Breast epithelium (tissue), 4 donors: ENCODE measurements around the gene FMNL2. TPM values are rescaled to one million over a fixed set of nuclear protein-coding genes. Genes with fewer than 3 reads are reported as not detected.

ENCODE experiments used
- DNase-seq, 2 donors: peaks; one replicate each; pipeline ENCODE4 v3.0.0-alpha.2; 2019; ENCODE audit warnings: low spot score in 2 of 2
- H3K27ac ChIP-seq, 2 donors: fragments of 200-600 bp; sonication (generic) in 1 of 2; one replicate each; pipeline ENCODE4 v1.5.1; 2016 to 2019; ENCODE audit warnings: mild to moderate bottlenecking in 1 of 2
- H3K27me3 ChIP-seq, 2 donors: fragments of 200-600 bp; sonication (generic) in 1 of 2; one replicate each; pipeline versions ENCODE4 v1.5.1 to v1.6.0; 2017 to 2019; ENCODE audit warnings: control low read depth in 1 of 2, mild to moderate bottlenecking in 1 of 2
- H3K36me3 ChIP-seq: fragments of 200-600 bp; one replicate; pipeline ENCODE4 v1.5.1; 2019
- H3K4me1 ChIP-seq, 2 donors: fragments of 200-600 bp; sonication (generic); one replicate each; pipeline ENCODE4 v1.5.1; 2016 to 2019; ENCODE audit warnings: control low read depth in 1 of 2
- H3K4me3 ChIP-seq, 3 donors: fragments of 200-600 bp; sonication (generic); 1 replicate in 2 of 3; 2 replicates in 1 of 3; pipeline ENCODE4 v1.5.1; 2016 to 2019; ENCODE audit warnings: mild to moderate bottlenecking in 3 of 3, moderate library complexity in 2 of 3
- H3K9me3 ChIP-seq, 2 donors: fragments of 200-600 bp; sonication (generic) in 1 of 2; one replicate each; pipeline ENCODE4 v1.5.1; 2016 to 2019; ENCODE audit warnings: control low read depth in 1 of 2
- CTCF ChIP-seq, 3 donors: fragments of 450-650 bp; IDR thresholded peaks; one replicate each; pipeline ENCODE4 v1.5.1; 2016 to 2017; ENCODE audit warnings: antibody characterized with exemption in 3 of 3, mild to moderate bottlenecking in 3 of 3, moderate library complexity in 3 of 3
- POLR2A ChIP-seq: fragments of 450-650 bp; IDR thresholded peaks from one replicate; pipeline ENCODE4 v1.6.1; 2016; ENCODE audit warnings: antibody characterized with exemption, mild to moderate bottlenecking, moderate library complexity
- POLR2AphosphoS5 ChIP-seq, 3 donors: sonication (generic); formaldehyde crosslinking; IDR thresholded peaks; one replicate each; pipeline ENCODE4 v1.6.1; 2017; ENCODE audit warnings: antibody characterized with exemption in 3 of 3
- intact Hi-C: fragments of 100-400 bp; cut with DNase I; formaldehyde crosslinking; loops from one replicate; pipeline ENCODE4 v1.15.1; 2023; ENCODE audit warnings: low total_unique reads
- total RNA-seq, 3 donors: library from RNA; depleted of rRNA; stranded (reverse); fragments of >200 nt; gene quantifications; one replicate each; pipeline ENCODE4 v1.1.0, GENCODE V29; 2016

The FMNL2 gene
- total RNA-seq, 3 donors from 2014 or later = 36.1 to 78.1 (median 40.0) TPM

- no peak for DNase-seq
- no peaks in the 10 kb centered on the region for H3K9me3 ChIP-seq
- H3K4me3 ChIP-seq = no peak overlapping the region
- no peaks in the 10 kb centered on the region for H3K4me1 ChIP-seq
- no peaks in the 10 kb centered on the region for H3K27me3 ChIP-seq
- no peak overlapping the region for H3K27ac ChIP-seq
- no peak for TF ChIP-seq POLR2A
- no peak for TF ChIP-seq POLR2AphosphoS5 (IDR thresholded peaks at IDR 0.05)
- no peak for TF ChIP-seq CTCF (IDR thresholded peaks at IDR 0.05)
- intact Hi-C loops = no loop called here
- H3K36me3 ChIP-seq = no peaks in the 10 kb centered on the region
These were observed 121.3 kb downstream of the FMNL2 start for GRCh38 chr2:152456262-152456661.

GRCh38 chr2:152458441-152458940, 123.5 kb downstream of the FMNL2 start:
- intact Hi-C loops = no loop called here
- TF ChIP-seq CTCF (IDR thresholded peaks at IDR 0.05) = no peak
- no peak for TF ChIP-seq POLR2AphosphoS5 (IDR thresholded peaks at IDR 0.05)
- no peak for TF ChIP-seq POLR2A
- no peak overlapping the region for H3K4me3 ChIP-seq
- H3K36me3 ChIP-seq = no peaks in the 10 kb centered on the region
- no peaks in the 10 kb centered on the region for H3K9me3 ChIP-seq
- H3K4me1 ChIP-seq = no peaks in the 10 kb centered on the region
- no peak overlapping the region for H3K27ac ChIP-seq
- no peaks in the 10 kb centered on the region for H3K27me3 ChIP-seq
- no peak for DNase-seq

GRCh38 chr2:152459091-152459490, 124.1 kb downstream of the FMNL2 start:
- DNase-seq = no peak
- Histone ChIP-seq H3K27ac (no peak overlapping the region), H3K27me3 (no peaks in the 10 kb centered on the region), H3K9me3 (no peaks in the 10 kb centered on the region), H3K4me1 (no peaks in the 10 kb centered on the region), H3K4me3 (no peak overlapping the region), H3K36me3 (no peaks in the 10 kb centered on the region)
- intact Hi-C loops = no loop called here
- TF ChIP-seq POLR2AphosphoS5 (IDR thresholded peaks at IDR 0.05) = no peak
- TF ChIP-seq CTCF (IDR thresholded peaks at IDR 0.05) = no peak
- no peak for TF ChIP-seq POLR2A

- no peak for DNase-seq
- Histone ChIP-seq H3K9me3 (no peaks in the 10 kb centered on the region), H3K4me3 (no peak overlapping the region), H3K36me3 (no peaks in the 10 kb centered on the region), H3K4me1 (no peaks in the 10 kb centered on the region), H3K27ac (no peak overlapping the region), H3K27me3 (no peaks in the 10 kb centered on the region)
- intact Hi-C loops = no loop called here
- no peak for TF ChIP-seq CTCF (IDR thresholded peaks at IDR 0.05)
- TF ChIP-seq POLR2AphosphoS5 (IDR thresholded peaks at IDR 0.05) = no peak
- no peak for TF ChIP-seq POLR2A
These were observed 125.6 kb downstream of the FMNL2 start for GRCh38 chr2:152460567-152460966.

- intact Hi-C loops = no loop called here
- H3K27ac ChIP-seq = no peak overlapping the region
- no peaks in the 10 kb centered on the region for H3K9me3 ChIP-seq
- DNase-seq = no peak
- H3K4me3 ChIP-seq = no peak overlapping the region
- TF ChIP-seq CTCF (IDR thresholded peaks at IDR 0.05) = no peak
- TF ChIP-seq POLR2AphosphoS5 (IDR thresholded peaks at IDR 0.05) = no peak
- no peak for TF ChIP-seq POLR2A
- no peaks in the 10 kb centered on the region for H3K4me1 ChIP-seq
- no peaks in the 10 kb centered on the region for H3K27me3 ChIP-seq
- no peaks in the 10 kb centered on the region for H3K36me3 ChIP-seq
These were observed 127.1 kb downstream of the FMNL2 start for GRCh38 chr2:152462120-152462519.
